ENCODE results near the gene IER5L. TPM values are rescaled to one million over a fixed set of nuclear protein-coding genes. Genes with fewer than 3 reads are reported as not detected.

IER5L gene
- total and polyA plus RNA-seq, 9 donors, result 2.5 to 74.3 (median 41.5) TPM

GRCh38 chr9:129137292-129138143, 40.5 kb downstream of the IER5L start:
- Histone ChIP-seq H3K9me3 (no peaks in the 10 kb centered on the region), H3K27me3 (no peaks in the 10 kb centered on the region), H3K27ac (peak overlapping the region; percentile 79 to 98), H3K4me3 (no peak overlapping the region), H3K36me3 (no peaks in the 10 kb centered on the region), H3K4me1 (ENCODE audit: insufficient read depth) (peaks cover 28% of the 10 kb centered on the region)
- TF ChIP-seq CTCF (IDR thresholded peaks at IDR 0.05), result no peak
- TF ChIP-seq EP300 (IDR thresholded peaks at IDR 0.05), result no peak
- TF ChIP-seq POLR2A (IDR thresholded peaks at IDR 0.05), result no peak
- intact Hi-C loops (cut with DNase I), result loop anchor here (2.0 to 10.0 kb wide), 5 partner anchors 275 to 637 kb away; partner anchors contain the start of gene NTMT1 (in 1 of the 4)
- DNase-seq, result peak in 1 of 5 donors; percentile 42
- 75 to 81% (median 77%) methylated on average over 19 of the region's 19 CpGs for WGBS, 3 donors

DNA sequence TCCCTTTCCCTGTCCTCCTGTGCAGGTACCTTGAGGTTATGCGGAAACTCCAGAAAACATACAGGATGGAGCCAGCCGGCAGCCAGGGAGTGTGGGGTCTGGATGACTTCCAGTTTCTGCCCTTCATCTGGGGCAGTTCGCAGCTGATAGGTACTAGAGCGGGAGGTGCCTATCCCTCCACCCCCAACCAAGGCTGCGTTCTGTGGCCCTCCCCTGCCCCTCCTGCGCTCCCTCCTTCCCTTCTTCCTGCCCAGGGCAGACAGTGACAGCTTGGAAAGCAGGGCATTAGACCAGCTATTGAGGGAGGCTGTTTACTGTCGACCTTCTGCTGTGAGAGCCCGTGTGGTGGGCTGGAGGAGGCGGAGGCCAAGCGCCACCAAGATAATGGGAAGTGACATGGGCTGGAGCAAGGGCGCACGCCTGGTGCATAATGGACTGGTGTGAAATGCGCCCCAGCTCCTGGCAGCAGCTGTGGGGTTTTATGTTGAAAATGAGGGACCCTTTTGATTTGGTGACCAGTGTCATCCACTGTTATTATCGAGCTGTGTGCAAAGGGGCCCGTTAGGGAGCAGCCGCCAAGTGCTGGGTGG, 41.5 kb downstream of the IER5L start:
- no peak overlapping the region for H3K27ac ChIP-seq
- 73 to 80% (median 76%) methylated on average over 16 of the region's 16 CpGs for WGBS, 3 donors
- peak in 1 of 5 donors; percentile 25 for DNase-seq

GRCh38 chr9:129135476-129135875, 42.6 kb downstream of the IER5L start:
- peaks cover 11% of the 10 kb centered on the region for H3K4me1 ChIP-seq (ENCODE audit: insufficient read depth)
- no peaks in the 10 kb centered on the region for H3K36me3 ChIP-seq
- DNase-seq, result no peak
- TF ChIP-seq EP300 (IDR thresholded peaks at IDR 0.05) (no peak), POLR2A (IDR thresholded peaks at IDR 0.05) (no peak), CTCF (IDR thresholded peaks at IDR 0.05) (no peak)
- 82 to 91% (median 82%) methylated on average over 6 of the region's 6 CpGs for WGBS, 3 donors
- no peak overlapping the region for H3K27ac ChIP-seq
- no peaks in the 10 kb centered on the region for H3K9me3 ChIP-seq
- H3K4me3 ChIP-seq, result no peak overlapping the region
- H3K27me3 ChIP-seq, result no peaks in the 10 kb centered on the region
- intact Hi-C loops (cut with DNase I), result loop anchor here in 2 of 4 donors (5.0 to 10.0 kb wide), 2 partner anchors 492 to 639 kb away; partner anchors contain the start of gene NTMT1 (in 1 of the 2)

More for the DNA sequence above, 41.5 kb downstream of the IER5L start:
- Histone ChIP-seq H3K4me3 (no peak overlapping the region), H3K27me3 (no peaks in the 10 kb centered on the region), H3K4me1 (ENCODE audit: insufficient read depth) (peaks cover 20% of the 10 kb centered on the region), H3K36me3 (no peaks in the 10 kb centered on the region), H3K9me3 (no peaks in the 10 kb centered on the region)
- intact Hi-C loops (cut with DNase I), result loop anchor here in 2 of 4 donors (5.0 to 10.0 kb wide), 2 partner anchors 491 to 638 kb away; partner anchors contain the start of gene NTMT1 (in 1 of the 2)
- TF ChIP-seq CTCF (IDR thresholded peaks at IDR 0.05) (no peak), POLR2A (IDR thresholded peaks at IDR 0.05) (no peak), EP300 (IDR thresholded peaks at IDR 0.05) (no peak)

DNA sequence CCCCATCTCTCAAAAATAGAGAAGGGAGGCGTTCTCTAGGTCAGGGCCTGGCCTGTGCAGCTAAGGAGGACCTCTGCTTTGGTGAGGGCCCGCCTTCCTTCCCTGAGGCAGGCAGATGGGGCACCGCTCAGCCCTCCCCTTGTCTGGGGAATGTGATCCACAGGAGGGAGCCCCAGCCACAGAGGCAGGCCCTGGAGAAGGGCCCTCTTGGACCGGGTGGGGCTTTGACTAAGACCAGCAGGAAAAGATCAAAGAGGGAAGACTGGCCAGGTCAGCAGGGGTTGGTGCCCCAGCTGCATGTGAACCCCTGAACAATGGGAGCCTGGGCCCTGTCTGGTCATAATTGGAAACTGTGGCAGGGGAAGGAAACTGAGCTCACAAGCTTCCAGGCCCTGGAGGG, 45.0 kb downstream of the IER5L start:
- 78 to 88% (median 87%) methylated on average over 4 of the region's 4 CpGs for WGBS, 3 donors
- H3K9me3 ChIP-seq, result no peaks in the 10 kb centered on the region
- H3K27ac ChIP-seq, result no peak overlapping the region
- H3K36me3 ChIP-seq, result no peaks in the 10 kb centered on the region
- H3K4me3 ChIP-seq, result no peak overlapping the region
- intact Hi-C loops (cut with DNase I), result loop anchor here in 3 of 4 donors (5.0 to 10.0 kb wide), 3 partner anchors 642 to 654 kb away; no protein-coding TSS in a partner anchor
- DNase-seq, result peak in 1 of 5 donors; percentile 18
- H3K27me3 ChIP-seq, result no peaks in the 10 kb centered on the region
- TF ChIP-seq CTCF (IDR thresholded peaks at IDR 0.05) (no peak), EP300 (IDR thresholded peaks at IDR 0.05) (no peak), POLR2A (IDR thresholded peaks at IDR 0.05) (no peak)
- H3K4me1 ChIP-seq (ENCODE audit: insufficient read depth), result no peaks in the 10 kb centered on the region

Measured in ovary (tissue), 9 donors.